Fibroblast of lung (primary cell): ENCODE measurements around the gene PLAGL1.

Experiments used
- CTCF ChIP-seq, 2 donors: IDR thresholded peaks in 1 of 2; conservative IDR thresholded peaks in 1 of 2; 1 replicate in 1 of 2; 2 replicates in 1 of 2; pipeline ENCODE4 v1.5.1; 2011 to 2012; ENCODE audit warnings: low read length in 2 of 2, control low read depth in 1 of 2, inconsistent platforms in 1 of 2, low read depth in 1 of 2, mild to moderate bottlenecking in 1 of 2
- EZH2 ChIP-seq: IDR thresholded peaks from 2 replicates; pipeline ENCODE4 v1.5.1; 2012; ENCODE audit warnings: low read length, control low read depth, mild to moderate bottlenecking; ENCODE audit errors: missing control alignments

GRCh38 chr6:144049386-144049785 lies 41.3 kb upstream of the PLAGL1 start:
- TF ChIP-seq CTCF (conservative IDR thresholded peaks at IDR 0.05 in 1 of 2, IDR thresholded peaks at IDR 0.05 in 1 of 2; ENCODE audit: low read depth in 1 of 2, low read length in 2 of 2) = no peak
- no peak for TF ChIP-seq EZH2
